Endothelial cell of umbilical vein (primary cell): ENCODE results near the gene MSMB. TPM values are rescaled to one million over a fixed set of nuclear protein-coding genes. Genes with fewer than 3 reads are reported as not detected.

Source experiments
- BruUV-seq: library from RNA; stranded (reverse); fragments of 400-500 nt; replicated peaks from 2 replicates; lab custom pipeline; 2021; lab: Mats Ljungman, UMichigan
- CTCF ChIA-PET: fragments of 300-600, 350-600 bp; sonication (Branson Sonifier 250); formaldehyde crosslinking; loops from one replicate; lab custom pipeline; 2021; ENCODE audit warnings: antibody characterized with exemption, inconsistent platforms; lab: Charles Lee
- POLR2A ChIA-PET: fragments of 300-600, 350-600 bp; sonication (Branson Sonifier 250); formaldehyde crosslinking; loops from one replicate; lab custom pipeline; 2021; ENCODE audit warnings: antibody characterized with exemption, inconsistent platforms; lab: Charles Lee
- DNase-seq: peaks from one replicate; pipeline ENCODE4 v3.0.0-alpha.2; 2011; ENCODE audit warnings: low read depth, low spot score
- FAIRE-seq: peaks from 2 replicates; lab custom pipeline; 2011; peaks lifted over from hg19 to GRCh38; lab: Jason Lieb, UNC
- H2AFZ ChIP-seq: 2 replicates; pipeline ENCODE4 v1.6.0; 2012; ENCODE audit warnings: low read depth, low read length, control low read depth, inconsistent platforms
- H3K27ac ChIP-seq: 2 replicates; pipeline ENCODE4 v1.5.1; 2011; ENCODE audit warnings: low read depth, mild to moderate bottlenecking, control low read depth, low read length, moderate library complexity; ENCODE audit not compliant: insufficient read depth
- H3K27me3 ChIP-seq, 2 experiments: 2 replicates each; pipeline versions ENCODE4 v1.6.0 to v1.6.1; 2011; ENCODE audit warnings: low read length in 2 of 2, mixed read lengths in 1 of 2; ENCODE audit not compliant: control insufficient read depth in 2 of 2, insufficient read depth in 2 of 2
- H3K36me3 ChIP-seq, 2 experiments: 2 replicates in 1 of 2; 3 replicates in 1 of 2; pipeline ENCODE4 v1.5.1; 2011; ENCODE audit warnings: low read length in 2 of 2, mild to moderate bottlenecking in 1 of 2, moderate library complexity in 1 of 2; ENCODE audit not compliant: control insufficient read depth in 2 of 2, insufficient read depth in 2 of 2; ENCODE audit errors: extremely low read depth in 1 of 2
- H3K4me1 ChIP-seq: 3 replicates; pipeline ENCODE4 v1.5.1; 2011; ENCODE audit warnings: mild to moderate bottlenecking, low read length; ENCODE audit not compliant: control insufficient read depth, insufficient read depth; ENCODE audit errors: extremely low read depth
- H3K4me2 ChIP-seq: 2 replicates; pipeline ENCODE4 v1.6.1; 2011; ENCODE audit warnings: low read length, control low read depth, mixed read lengths; ENCODE audit not compliant: insufficient read depth
- H3K4me3 ChIP-seq, 3 experiments: fragments of 200-600 bp in 1 of 3; sonication (generic), shearing (Covaris generic) in 1 of 3; replicated peaks in 1 of 3; 2 replicates each; pipeline ENCODE4 v1.5.1; 2011 to 2016; ENCODE audit warnings: control low read depth in 3 of 3, low read length in 3 of 3, mild to moderate bottlenecking in 2 of 3, inconsistent platforms in 1 of 3, low read depth in 1 of 3, moderate library complexity in 1 of 3; ENCODE audit not compliant: insufficient read depth in 1 of 3
- H3K79me2 ChIP-seq: 2 replicates; pipeline ENCODE4 v1.6.0; 2012; ENCODE audit warnings: low read length, inconsistent platforms; ENCODE audit not compliant: control insufficient read depth, insufficient read depth
- H3K9ac ChIP-seq: replicated peaks from 2 replicates; pipeline ENCODE3; 2011; ENCODE audit warnings: low read length, control low read depth; ENCODE audit not compliant: insufficient read depth; ENCODE audit errors: extremely low read depth
- H3K9me1 ChIP-seq: replicated peaks from 3 replicates; pipeline ENCODE4 v1.6.0; 2011; ENCODE audit warnings: mild to moderate bottlenecking, low read length; ENCODE audit not compliant: control insufficient read depth, insufficient read depth; ENCODE audit errors: extremely low read depth
- H3K9me3 ChIP-seq: replicated peaks from 2 replicates; pipeline ENCODE4 v1.5.1; 2012; ENCODE audit warnings: low read length, inconsistent platforms; ENCODE audit not compliant: control insufficient read depth, insufficient read depth
- H4K20me1 ChIP-seq: replicated peaks from 2 replicates; pipeline ENCODE3; 2011; ENCODE audit warnings: mild to moderate bottlenecking, low read length; ENCODE audit not compliant: control insufficient read depth, insufficient read depth; ENCODE audit errors: extremely low read depth
- CTCF ChIP-seq, 2 donors: IDR thresholded peaks; 1 replicate in 1 of 2; 2 replicates in 1 of 2; pipeline ENCODE4 v1.5.1; 2011; ENCODE audit warnings: low read length in 2 of 2, mild to moderate bottlenecking in 2 of 2, moderate library complexity in 2 of 2, control low read depth in 1 of 2, inconsistent platforms in 1 of 2, low read depth in 1 of 2; ENCODE audit not compliant: insufficient read depth in 1 of 2; ENCODE audit errors: extremely low read depth in 1 of 2
- EZH2 ChIP-seq: IDR thresholded peaks from 2 replicates; pipeline ENCODE4 v1.6.1; 2012; ENCODE audit warnings: borderline replicate concordance, low read depth, mild to moderate bottlenecking, moderate library complexity, low read length, inconsistent platforms; ENCODE audit not compliant: severe bottlenecking
- FOS ChIP-seq: IDR thresholded peaks from 2 replicates; pipeline ENCODE4 v1.6.1; 2011; ENCODE audit warnings: mild to moderate bottlenecking, low read length, moderate library complexity, borderline replicate concordance; ENCODE audit not compliant: insufficient read depth
- GATA2 ChIP-seq: IDR thresholded peaks from 2 replicates; pipeline ENCODE4 v1.7.0; 2011; ENCODE audit warnings: low read depth, mild to moderate bottlenecking, moderate library complexity, mixed read lengths, low read length; ENCODE audit not compliant: insufficient read length, insufficient read depth
- JUN ChIP-seq: IDR thresholded peaks from 2 replicates; pipeline ENCODE4 v1.6.1; 2011; ENCODE audit warnings: borderline replicate concordance, low read depth; ENCODE audit not compliant: insufficient read length, insufficient read depth
- POLR2AphosphoS5 ChIP-seq: IDR thresholded peaks from 2 replicates; pipeline ENCODE4 v1.6.1; 2012; ENCODE audit warnings: low read depth, mild to moderate bottlenecking, control low read depth, low read length, moderate library complexity; ENCODE audit not compliant: insufficient read depth
- dilution Hi-C: fragments of 300-500 bp; cut with MboI; formaldehyde crosslinking; loops from one replicate; pipeline ENCODE4 v1.15.0; 2019; ENCODE audit warnings: low sequenced_read_pairs; ENCODE audit not compliant: extremely low pct_ligation_motif_present
- intact Hi-C: fragments of 100-400 bp; cut with micrococcal nuclease; formaldehyde crosslinking; loops from one replicate; pipeline ENCODE4 v1.10.0; 2022
- polyA plus RNA-seq, 4 experiments: library from polyadenylated mRNA; depleted of rRNA in 3 of 4; stranded (reverse) in 3 of 4; unstranded in 1 of 4; fragments of >200 nt; gene quantifications; 2 replicates each; pipeline versions ENCODE4 v1.2.1 to v1.2.3, GENCODE V29; 2011 to 2012; ENCODE audit warnings: missing spikeins in 1 of 4
- total RNA-seq: library from RNA; stranded (reverse); gene quantifications from 2 replicates; pipeline ENCODE4 v1.2.3, GENCODE V29; 2021

The MSMB gene
- total and polyA plus RNA-seq, 2 donors (not counting 3 experiments of a cell fraction or from before 2014, with no cell fraction given): not detected

- peaks cover 95% of the 10 kb centered on the region for H3K79me2 ChIP-seq
- peak overlapping the region; percentile 65 for H3K27ac ChIP-seq
- no peaks in the 10 kb centered on the region for H3K9me3 ChIP-seq
- H3K9ac ChIP-seq: peak overlapping the region; percentile 44
- DNase-seq: peak; percentile 95
- ChIA-PET POLR2A (interaction anchor here (0.9 kb wide), 1 partner anchor 11 kb away, joined by 3 read pairs; no protein-coding TSS in a partner anchor), CTCF (interaction anchor here (0.5 to 1.7 kb wide), 7 partner anchors 9 to 788 kb away, joined by 3 to 8 read pairs (median 3); no protein-coding TSS in a partner anchor)
- no peaks in the 10 kb centered on the region for H3K9me1 ChIP-seq
- no peak for FAIRE-seq
- H3K36me3 ChIP-seq: peaks cover 2 to 3% of the 10 kb centered on the region in 2 experiments
- H3K4me1 ChIP-seq: peaks cover 48% of the 10 kb centered on the region
- H4K20me1 ChIP-seq: peaks cover 2% of the 10 kb centered on the region
- no peak for TF ChIP-seq EZH2
- TF ChIP-seq CTCF (IDR thresholded peaks at IDR 0.05; ENCODE audit: extremely low read depth in 1 of 2, insufficient read depth in 1 of 2, low read depth in 1 of 2, low read length in 2 of 2): peak in 1 of 2 donors; percentile 53
- peak; percentile 60 for TF ChIP-seq FOS
- TF ChIP-seq JUN: peak; percentile 22
- no peak for TF ChIP-seq GATA2
- TF ChIP-seq POLR2AphosphoS5: peak; percentile 43
- dilution Hi-C loops: no loop called here
- H3K27me3 ChIP-seq: no peaks in the 10 kb centered on the region
- peak overlapping the region; percentile 12 to 65 (median 52) for H3K4me3 ChIP-seq
- H3K4me2 ChIP-seq: peak overlapping the region; percentile 79
- no TSS peak for BruUV-seq
- intact Hi-C loops: loop anchor here (1.0 to 10.0 kb wide), 3 partner anchors 51 to 1018 kb away; partner anchors contain the start of genes TIMM23 and ZNF22
- H2AFZ ChIP-seq: no peak overlapping the region
These were observed 22.9 kb downstream of the MSMB start for GRCh38 chr10:46022978-46023702.
